Stomach (tissue), 4 donors: ENCODE data around the gene SESTD1.

Experiments used
- CTCF ChIP-seq, 7 experiments: fragments of 450-650 bp in 4 of 7; fragments of 200-600 bp in 3 of 7; sonication (generic) in 3 of 7; IDR thresholded peaks; one replicate each; pipeline ENCODE4 v1.5.1; 2016 to 2019; ENCODE audit warnings: antibody characterized with exemption in 7 of 7, control low read depth in 2 of 7, mild to moderate bottlenecking in 1 of 7
- EP300 ChIP-seq: sonication (generic); formaldehyde crosslinking; IDR thresholded peaks from one replicate; pipeline ENCODE4 v1.6.1; 2017; ENCODE audit warnings: antibody characterized with exemption
- POLR2AphosphoS5 ChIP-seq, 3 donors: sonication (generic); formaldehyde crosslinking; IDR thresholded peaks; one replicate each; pipeline ENCODE4 v1.6.1; 2016; ENCODE audit warnings: antibody characterized with exemption in 3 of 3

GRCh38 chr2:179070895-179071294 is 193.7 kb downstream of the SESTD1 start:
- TF ChIP-seq CTCF (IDR thresholded peaks at IDR 0.05) (no peak), POLR2AphosphoS5 (IDR thresholded peaks at IDR 0.05) (no peak), EP300 (no peak)
